ENCODE measurements around the gene RABL6. TPM values are rescaled to one million over a fixed set of nuclear protein-coding genes. Genes with fewer than 3 reads are reported as not detected.

The RABL6 gene
- total RNA-seq, 1 donor from 2014 or later: 62.2 TPM

DNA sequence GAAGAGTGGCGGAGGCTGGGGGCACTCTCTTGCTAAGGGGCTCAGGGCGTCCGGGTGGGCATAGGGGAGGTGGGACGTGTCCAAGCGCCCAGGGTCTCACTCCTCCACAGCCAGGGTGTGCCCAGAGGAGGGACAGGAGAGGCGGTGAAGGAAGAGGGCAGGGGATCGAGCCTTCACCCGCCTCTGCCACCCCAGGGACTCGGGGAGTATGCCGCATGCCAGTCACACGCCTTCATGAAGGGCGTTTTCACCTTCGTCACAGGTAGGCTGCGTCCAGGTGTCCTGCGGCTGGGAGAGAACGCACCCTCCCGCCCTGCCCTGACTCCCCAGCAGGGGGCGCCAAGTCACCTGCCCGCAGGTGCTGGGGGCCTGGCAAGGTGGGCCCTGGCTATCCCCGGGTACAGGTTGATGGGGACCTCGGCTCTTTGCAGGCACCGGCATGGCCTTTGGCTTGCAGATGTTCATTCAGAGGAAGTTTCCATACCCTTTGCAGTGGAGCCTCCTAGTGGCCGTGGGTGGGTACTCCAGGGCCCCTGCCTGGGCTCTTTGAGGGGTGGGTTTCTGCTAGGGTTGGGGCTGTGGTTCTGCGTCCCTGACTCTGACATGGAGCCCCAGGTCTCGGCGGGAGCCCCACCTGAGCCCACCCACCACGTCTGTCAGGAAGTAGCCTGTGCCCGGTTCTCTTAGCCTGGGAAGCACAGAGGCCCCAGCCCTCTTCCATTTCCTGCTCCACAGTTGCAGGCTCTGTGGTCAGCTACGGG lies 16.1 kb upstream of the RABL6 start:
- Histone ChIP-seq H3K9me3 (no peaks in the 10 kb centered on the region), H3K4me1 (peaks cover 33% of the 10 kb centered on the region), H3K36me3 (peaks cover 12% of the 10 kb centered on the region), H3K4me3 (peak overlapping the region; percentile 85), H3K27me3 (ENCODE audit: low read depth) (no peaks in the 10 kb centered on the region), H3K27ac (peak overlapping the region; percentile 96)
- intact Hi-C loops (cut with DNase I): no loop called here
- ATAC-seq: peak; percentile 61 to 71
- DNase-seq: peak; percentile 84
- peak; percentile 90 for TF ChIP-seq CTCF (IDR thresholded peaks at IDR 0.05)

DNA sequence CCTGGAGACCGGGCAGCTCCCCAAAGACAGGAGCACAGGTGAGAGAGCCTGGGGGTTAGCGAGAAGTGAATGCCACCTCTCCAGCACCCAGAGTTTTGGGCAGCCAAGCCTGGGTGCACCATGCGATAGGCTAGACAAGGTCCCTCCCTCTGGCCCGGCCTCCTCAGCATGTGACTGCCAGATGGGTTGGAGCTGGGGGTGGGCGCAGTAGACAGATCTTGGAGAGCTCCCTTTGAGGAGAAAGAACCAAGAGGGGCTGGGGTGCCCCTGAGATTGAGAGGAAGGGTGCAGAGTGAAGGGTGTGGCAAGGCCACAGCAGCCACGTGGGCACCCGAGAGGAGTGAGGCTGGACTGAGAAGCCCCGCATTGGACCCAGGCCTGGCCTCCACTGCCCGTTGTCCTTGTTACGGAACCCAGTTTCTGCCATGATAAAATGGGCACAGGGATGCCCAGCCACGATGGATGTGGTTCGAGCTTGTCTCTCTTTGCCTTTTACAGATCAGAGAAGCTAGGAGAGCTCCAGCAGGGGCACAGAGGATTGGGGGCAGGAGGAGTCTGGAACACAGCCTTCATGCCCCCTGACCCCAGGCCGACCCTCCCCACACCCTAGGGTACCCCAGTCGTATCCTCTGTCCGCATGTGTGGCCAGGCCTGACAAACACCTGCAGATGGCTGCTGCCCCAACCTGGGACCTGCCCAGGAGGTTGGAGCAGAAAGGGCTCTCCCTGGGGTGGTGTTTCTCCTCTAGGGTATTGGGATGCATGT lies 15.2 kb upstream of the RABL6 start:
- peak overlapping the region; percentile 85 for H3K4me3 ChIP-seq
- H3K27me3 ChIP-seq (ENCODE audit: low read depth): peaks cover 2% of the 10 kb centered on the region
- H3K27ac ChIP-seq: peak overlapping the region; percentile 96
- no peak for TF ChIP-seq CTCF (IDR thresholded peaks at IDR 0.05)
- intact Hi-C loops (cut with DNase I): no loop called here
- peaks cover 33% of the 10 kb centered on the region for H3K4me1 ChIP-seq
- peak; percentile 50 for DNase-seq
- peaks cover 12% of the 10 kb centered on the region for H3K36me3 ChIP-seq
- no peak for ATAC-seq
- H3K9me3 ChIP-seq: no peaks in the 10 kb centered on the region

DNA sequence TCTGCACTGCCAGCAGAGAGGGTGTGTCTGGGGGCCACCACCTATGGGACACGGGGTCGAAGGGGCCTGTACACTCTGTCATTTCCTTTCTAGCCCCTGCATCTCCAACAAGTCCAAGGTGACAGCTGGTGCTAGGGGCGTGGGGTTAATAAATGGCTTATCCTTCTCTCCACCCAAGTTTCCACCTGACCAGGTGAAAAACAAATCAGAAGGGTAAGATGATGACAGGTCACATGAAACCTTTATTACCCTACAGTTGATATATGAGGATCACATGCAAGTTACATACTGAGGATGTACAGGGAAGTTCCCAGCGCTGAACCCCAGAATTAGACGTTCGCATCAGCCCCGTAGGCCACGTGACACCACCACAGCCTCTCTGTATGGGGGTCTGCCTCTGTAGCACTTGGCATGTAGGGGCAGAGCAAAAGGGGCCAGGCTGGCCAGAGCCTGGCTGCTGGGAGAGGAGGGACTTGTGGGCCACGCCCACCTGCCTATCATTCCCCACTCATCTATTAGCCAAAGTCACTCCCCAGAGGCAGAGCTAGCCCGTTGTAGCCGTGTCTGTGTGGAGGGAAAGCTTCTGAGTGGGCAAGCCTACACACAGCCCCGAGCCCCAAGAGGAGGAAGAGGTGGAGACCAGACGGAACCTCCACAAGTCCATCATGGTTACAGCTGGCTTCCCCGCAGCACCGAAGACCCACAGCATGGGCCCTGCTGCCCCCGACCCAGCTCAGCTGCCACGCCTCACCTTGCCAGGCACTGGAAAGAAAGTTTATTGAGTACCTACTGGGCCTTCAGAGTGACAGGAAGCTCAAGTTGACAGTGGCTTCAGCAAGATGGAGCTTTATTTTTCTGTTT lies 14.4 kb upstream of the RABL6 start:
- no peak for DNase-seq

GRCh38 chr9:136794281-136794999 lies 13.3 kb upstream of the RABL6 start:
- no peak overlapping the region for H3K4me3 ChIP-seq
- H3K27ac ChIP-seq: no peak overlapping the region
- peaks cover 37% of the 10 kb centered on the region for H3K4me1 ChIP-seq
- intact Hi-C loops (cut with DNase I): no loop called here
- no peaks in the 10 kb centered on the region for H3K9me3 ChIP-seq
- no peak for ATAC-seq
- no peak for TF ChIP-seq CTCF (IDR thresholded peaks at IDR 0.05)
- H3K36me3 ChIP-seq: peaks cover 12% of the 10 kb centered on the region
- peaks cover 21% of the 10 kb centered on the region for H3K27me3 ChIP-seq (ENCODE audit: low read depth)
- no peak for DNase-seq

More for the DNA sequence above, 14.4 kb upstream of the RABL6 start:
- no peak for TF ChIP-seq CTCF (IDR thresholded peaks at IDR 0.05)
- Histone ChIP-seq H3K36me3 (peaks cover 12% of the 10 kb centered on the region), H3K27me3 (ENCODE audit: low read depth) (peaks cover 10% of the 10 kb centered on the region), H3K4me3 (no peak overlapping the region), H3K4me1 (peaks cover 28% of the 10 kb centered on the region), H3K9me3 (no peaks in the 10 kb centered on the region), H3K27ac (no peak overlapping the region)
- ATAC-seq: no peak
- intact Hi-C loops (cut with DNase I): no loop called here

GRCh38 chr9:136795000-136795348 lies 12.8 kb upstream of the RABL6 start:
- TF ChIP-seq CTCF (IDR thresholded peaks at IDR 0.05): no peak
- Histone ChIP-seq H3K9me3 (no peaks in the 10 kb centered on the region), H3K4me1 (peaks cover 41% of the 10 kb centered on the region), H3K27me3 (ENCODE audit: low read depth) (peaks cover 26% of the 10 kb centered on the region), H3K4me3 (no peak overlapping the region), H3K27ac (no peak overlapping the region), H3K36me3 (peaks cover 12% of the 10 kb centered on the region)
- DNase-seq: no peak
- no peak for ATAC-seq
- intact Hi-C loops (cut with DNase I): no loop called here
